ENCODE results near the gene MMGT1.
A peak's percentile ranks its signal among the peaks of the same experiment; 100 is the strongest.

The MMGT1 gene

GRCh38 chrX:135973548-135974278 lies at the start of gene MMGT1:
TSS of gene MMGT1 (minus strand) at chrX:135973988. CDS start at chrX:135973675, 313 bp downstream.
- peak; percentile 75 to 77 for DNase-seq (ENCODE audit: low read depth in 2 of 2)

GRCh38 chrX:136021903-136022302 lies 48.1 kb upstream of the MMGT1 start:
- DNase-seq (ENCODE audit: low read depth in 2 of 2), result no peak

GRCh38 chrX:136021160-136021559 lies 47.4 kb upstream of the MMGT1 start:
- DNase-seq (ENCODE audit: low read depth in 2 of 2), result no peak

GRCh38 chrX:136019226-136019625 lies 45.4 kb upstream of the MMGT1 start:
- DNase-seq (ENCODE audit: low read depth in 2 of 2), result no peak

- no peak for DNase-seq (ENCODE audit: low read depth in 2 of 2)
These were observed 43.1 kb upstream of the MMGT1 start for GRCh38 chrX:136016881-136017280.

- no peak for DNase-seq (ENCODE audit: low read depth in 2 of 2)
These were observed 41.2 kb upstream of the MMGT1 start for GRCh38 chrX:136015016-136015415.

- no peak for DNase-seq (ENCODE audit: low read depth in 2 of 2)
These were observed 14.5 kb upstream of the MMGT1 start for GRCh38 chrX:135988245-135988644.

GRCh38 chrX:135985973-135986310 lies 12.2 kb upstream of the MMGT1 start:
- no peak for DNase-seq (ENCODE audit: low read depth in 2 of 2)

- DNase-seq (ENCODE audit: low read depth in 2 of 2), result peak in 1 of 2 donors; percentile 57
These were observed 11.6 kb upstream of the MMGT1 start, which contains the start of gene SLC9A6 for GRCh38 chrX:135985157-135985972. TSS of gene SLC9A6 (plus strand) at chrX:135985435. CDS start at chrX:135985659, 224 bp downstream.

GRCh38 chrX:135984791-135985156 lies 11.0 kb upstream of the MMGT1 start:
- DNase-seq (ENCODE audit: low read depth in 2 of 2), result no peak

GRCh38 chrX:135984256-135984655 lies 10.5 kb upstream of the MMGT1 start:
- no peak for DNase-seq (ENCODE audit: low read depth in 2 of 2)

GRCh38 chrX:135982860-135983259 lies 9.1 kb upstream of the MMGT1 start:
- DNase-seq (ENCODE audit: low read depth in 2 of 2), result no peak

- DNase-seq (ENCODE audit: low read depth in 2 of 2), result no peak
These were observed 7.9 kb upstream of the MMGT1 start for GRCh38 chrX:135981668-135982067.

- DNase-seq (ENCODE audit: low read depth in 2 of 2), result no peak
These were observed 7.2 kb upstream of the MMGT1 start for GRCh38 chrX:135981010-135981409.

- no peak for DNase-seq (ENCODE audit: low read depth in 2 of 2)
These were observed 3.8 kb upstream of the MMGT1 start for GRCh38 chrX:135977611-135978010.

GRCh38 chrX:135975421-135975820 lies 1.6 kb upstream of the MMGT1 start:
- DNase-seq (ENCODE audit: low read depth in 2 of 2), result no peak

GRCh38 chrX:135974279-135974856 lies 580 bp upstream of the MMGT1 start:
- DNase-seq (ENCODE audit: low read depth in 2 of 2), result peak in 1 of 2 donors; percentile 46

- DNase-seq (ENCODE audit: low read depth in 2 of 2), result no peak
These were observed 702 bp downstream of the MMGT1 start for GRCh38 chrX:135973025-135973547.

GRCh38 chrX:135951291-135951690 lies 22.5 kb downstream of the MMGT1 start:
- no peak for DNase-seq (ENCODE audit: low read depth in 2 of 2)

GRCh38 chrX:135944486-135944885 lies 29.3 kb downstream of the MMGT1 start:
- no peak for DNase-seq (ENCODE audit: low read depth in 2 of 2)

GRCh38 chrX:135931644-135932487 lies 41.9 kb downstream of the MMGT1 start:
- DNase-seq (ENCODE audit: low read depth in 2 of 2), result peak; percentile 2 to 22

- no peak for DNase-seq (ENCODE audit: low read depth in 2 of 2)
These were observed 45.9 kb downstream of the MMGT1 start for GRCh38 chrX:135927897-135928296.

Measured in stimulated activated CD4-positive, alpha-beta T cell treated with anti-CD3 and anti-CD28 coated beads, Interleukin-15, amount 100 ng/mL, for 48 hours (primary cell).